GM19240 (cell line): Measurements from ENCODE around the gene LRRC49.
A peak's percentile ranks its signal among the peaks of the same experiment; 100 is the strongest.
"Not testable (repeated sequence)": the region's sequence is repeated elsewhere in the genome, so short reads cannot be mapped to it uniquely, and the experiment has no call there.

Source experiments
- DNase-seq: peaks from one replicate; pipeline ENCODE4 v3.0.0; 2011; ENCODE audit warnings: low spot score; ENCODE audit not compliant: insufficient read length

The LRRC49 gene

DNA sequence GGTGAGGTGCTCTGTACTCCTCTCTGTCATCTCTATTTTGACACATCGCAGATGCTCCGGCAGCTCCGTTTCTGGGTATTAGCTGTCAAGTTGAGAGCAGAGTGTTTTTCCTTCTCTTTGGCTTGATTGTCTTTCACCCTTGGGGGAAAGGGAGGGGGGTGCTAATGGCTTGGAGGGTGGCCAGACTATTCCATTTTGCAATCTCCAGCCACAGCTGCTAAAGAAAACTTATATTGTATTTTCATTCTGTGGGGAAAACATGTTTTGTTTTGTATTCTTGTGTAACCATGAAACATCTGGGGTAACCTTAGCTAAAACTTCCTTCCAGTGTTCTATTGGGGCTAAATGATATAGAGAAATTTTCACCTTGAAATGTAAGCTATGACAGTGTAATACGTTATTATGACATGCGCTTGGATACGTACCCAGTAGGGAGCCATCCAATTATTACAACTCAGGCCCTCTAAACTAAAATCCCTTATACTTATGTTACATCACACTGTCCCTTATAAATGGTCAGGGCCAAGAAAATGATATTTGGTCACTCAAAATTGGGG, 24.6 kb upstream of the LRRC49 start:
- no peak for DNase-seq

DNA sequence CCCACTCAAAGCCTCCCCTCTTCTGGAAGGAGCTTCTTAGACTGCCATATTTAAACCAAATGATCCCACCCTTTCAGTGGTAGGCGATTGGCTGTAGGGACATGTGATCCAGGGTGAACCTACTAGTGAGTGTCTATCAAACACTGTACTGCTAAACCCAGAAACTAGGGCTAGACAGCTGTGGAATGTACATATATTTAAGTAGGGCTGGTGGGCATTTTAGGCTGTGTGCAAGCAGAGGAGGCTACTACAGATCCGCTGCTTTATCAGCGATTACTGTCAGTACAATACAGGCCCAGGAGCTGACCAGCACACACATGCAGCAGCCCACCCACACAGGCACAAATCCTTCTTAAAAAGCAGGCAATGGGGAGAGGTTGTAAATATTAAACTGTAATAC, 23.3 kb upstream of the LRRC49 start:
- DNase-seq: no peak

DNA sequence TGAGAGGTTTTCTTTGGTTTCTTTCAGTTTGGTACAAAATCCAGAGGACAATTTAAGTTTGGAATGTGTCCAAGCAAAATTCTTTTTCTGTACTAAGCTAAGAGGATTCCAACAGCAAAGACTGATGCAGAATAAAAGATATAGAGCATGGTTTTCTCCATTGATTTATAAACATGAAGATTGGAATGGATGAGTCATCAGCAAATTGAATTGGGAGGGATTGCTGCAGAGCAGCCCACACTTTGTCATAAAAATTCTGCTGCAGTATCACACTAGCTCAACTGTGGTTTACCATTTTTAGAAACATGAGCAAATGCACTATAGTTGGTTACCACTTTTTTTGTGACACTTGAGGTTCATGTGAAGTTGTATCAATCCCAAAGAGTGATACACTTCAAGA, 22.6 kb upstream of the LRRC49 start:
- no peak for DNase-seq

DNA sequence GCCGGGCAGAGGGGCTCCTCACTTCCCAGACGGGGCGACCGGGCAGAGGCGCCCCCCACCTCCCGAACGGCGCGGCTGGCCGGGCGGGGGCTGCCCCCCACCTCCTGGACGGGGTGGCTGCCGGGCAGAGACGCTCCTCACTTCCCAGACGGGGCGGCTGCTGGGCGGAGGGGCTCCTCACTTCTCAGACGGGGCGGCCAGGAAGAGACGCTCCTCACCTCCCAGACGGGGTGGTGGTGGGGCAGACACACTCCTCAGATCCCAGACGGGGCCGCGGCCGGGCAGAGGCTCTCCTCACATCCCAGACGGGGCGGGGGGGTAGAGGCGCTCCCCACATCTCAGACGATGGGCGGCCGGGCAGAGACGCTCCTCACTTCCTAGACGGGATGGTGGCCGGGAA, 21.1 kb upstream of the LRRC49 start:
- DNase-seq: not testable (repeated sequence)

DNA sequence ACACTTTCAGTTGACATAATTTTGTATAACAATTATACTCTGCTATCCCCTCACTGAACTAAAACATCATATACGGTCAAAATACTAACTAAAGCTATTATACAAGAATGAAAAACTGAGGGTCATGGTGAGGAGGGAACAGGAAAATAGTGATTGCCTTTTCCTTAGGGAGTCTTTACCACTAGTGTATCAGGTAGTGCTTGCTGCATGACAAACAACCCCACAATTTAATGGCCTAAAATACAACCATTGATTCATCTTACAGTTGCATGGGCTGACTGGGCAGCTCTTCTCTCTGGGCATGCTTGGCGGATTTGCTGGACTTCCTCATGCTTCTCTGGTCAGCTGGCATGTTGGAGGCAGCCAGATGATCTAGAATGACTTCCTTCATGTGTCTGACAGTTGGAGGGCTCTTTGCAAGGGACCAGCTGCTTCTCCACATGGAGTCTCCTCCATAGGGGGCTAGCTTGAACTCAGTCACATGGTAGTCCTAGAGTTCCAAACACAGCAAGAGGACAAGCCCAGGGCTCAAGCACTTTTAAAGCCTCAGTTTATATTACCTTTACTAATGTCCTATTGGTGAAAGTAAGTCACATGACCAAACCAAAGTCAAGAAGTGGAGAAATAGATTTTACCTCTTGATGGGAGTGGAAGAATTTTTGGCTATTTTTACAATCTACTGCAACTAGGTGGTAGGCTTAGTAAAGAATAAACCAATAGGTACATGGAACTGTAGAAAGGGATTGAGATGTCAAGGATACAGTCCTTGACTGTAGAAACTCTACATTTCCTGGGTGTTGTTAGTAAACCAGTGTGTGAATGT, 19.2 kb upstream of the LRRC49 start:
- DNase-seq: no peak

DNA sequence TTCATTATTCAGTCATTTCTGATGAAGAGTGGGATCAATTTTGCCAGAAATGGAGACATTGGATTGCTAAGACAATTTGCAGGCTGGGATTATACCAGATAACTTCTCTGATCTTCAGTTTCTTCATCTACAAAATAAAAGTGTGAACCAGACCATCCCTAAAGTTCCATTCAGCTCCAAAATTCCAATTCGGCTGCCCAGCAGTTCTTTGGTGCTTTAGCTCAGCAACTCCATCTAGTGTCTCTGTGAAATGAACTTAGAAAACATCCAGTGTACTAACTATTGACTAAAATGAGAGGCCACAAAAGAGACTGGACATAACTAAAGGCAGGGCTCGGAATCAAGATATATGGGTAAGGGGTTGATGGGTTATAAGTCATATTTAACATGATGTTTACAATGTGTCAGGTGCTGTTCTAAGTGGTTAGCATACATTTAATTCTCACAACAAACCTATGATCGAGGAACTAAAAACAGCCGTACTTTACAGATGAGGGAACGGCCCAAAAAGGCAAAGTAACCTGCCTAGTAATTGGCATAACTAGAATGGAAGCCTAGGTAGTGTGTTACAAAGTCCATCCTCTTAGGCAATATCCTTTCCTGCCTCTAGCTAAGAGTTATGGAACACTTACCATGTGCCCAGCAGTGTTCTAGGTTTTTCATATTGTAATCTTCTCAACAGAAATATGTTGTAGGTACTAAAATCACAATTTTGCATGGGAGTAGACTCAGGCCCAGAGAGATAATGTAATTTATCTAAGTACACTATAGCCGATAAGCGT, 17.4 kb upstream of the LRRC49 start:
- no peak for DNase-seq

DNA sequence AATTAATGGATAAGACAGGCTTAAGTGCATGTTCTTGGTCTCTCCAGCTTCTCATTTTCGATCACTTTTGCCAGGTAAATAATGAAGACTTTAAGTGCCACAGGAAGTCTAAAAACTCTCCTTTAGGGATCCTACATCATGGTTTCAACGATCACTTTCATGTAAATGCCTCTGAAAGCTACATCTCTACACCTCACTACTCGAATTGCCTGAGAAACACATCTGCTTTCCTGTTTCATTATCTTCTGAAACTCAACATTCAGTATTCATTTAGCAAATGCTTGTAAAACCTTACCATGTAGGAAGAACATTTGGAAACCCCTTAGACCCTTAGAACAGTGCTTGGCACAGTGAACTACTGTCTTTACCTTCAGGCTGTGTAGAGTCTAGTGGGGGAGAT, 16.6 kb upstream of the LRRC49 start:
- no peak for DNase-seq

DNA sequence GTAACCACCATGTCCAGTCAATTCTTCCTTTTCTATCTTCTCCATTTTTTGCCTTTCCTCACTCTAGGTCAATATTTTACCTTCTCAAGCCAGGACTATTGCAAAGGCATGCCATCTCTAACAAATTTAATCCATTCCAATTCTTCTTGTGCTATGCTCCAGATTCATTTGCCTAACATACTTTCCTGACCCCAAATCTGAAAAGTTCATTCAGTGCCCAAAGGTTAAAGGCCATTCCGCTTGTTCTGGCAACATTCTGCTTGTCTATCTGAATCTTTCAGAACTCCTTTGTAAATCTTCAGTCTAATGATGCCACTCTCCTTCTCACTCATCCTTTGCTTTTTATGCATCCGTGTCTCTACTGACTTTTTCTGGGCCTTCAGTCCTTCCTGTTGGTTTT, 15.9 kb upstream of the LRRC49 start:
- no peak for DNase-seq

DNA sequence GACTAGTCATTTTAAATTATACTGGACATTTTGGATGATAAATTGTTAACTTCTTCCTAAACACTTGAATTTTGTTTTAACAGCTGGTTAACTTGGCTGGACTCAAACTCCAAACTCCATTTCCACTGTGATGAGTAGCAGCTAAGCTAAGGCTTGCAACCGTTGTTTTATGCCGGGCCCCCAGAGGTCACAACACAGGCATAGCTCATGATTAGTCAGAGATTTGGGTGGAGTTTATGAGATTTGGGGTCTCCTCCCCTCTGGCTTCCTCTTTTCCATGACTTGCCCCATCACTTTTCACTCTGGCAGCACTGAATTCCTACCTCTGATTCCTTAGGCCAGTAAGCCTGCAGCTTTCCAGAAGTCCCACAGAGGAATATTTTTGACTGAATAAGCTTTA, 13.2 kb upstream of the LRRC49 start:
- no peak for DNase-seq

DNA sequence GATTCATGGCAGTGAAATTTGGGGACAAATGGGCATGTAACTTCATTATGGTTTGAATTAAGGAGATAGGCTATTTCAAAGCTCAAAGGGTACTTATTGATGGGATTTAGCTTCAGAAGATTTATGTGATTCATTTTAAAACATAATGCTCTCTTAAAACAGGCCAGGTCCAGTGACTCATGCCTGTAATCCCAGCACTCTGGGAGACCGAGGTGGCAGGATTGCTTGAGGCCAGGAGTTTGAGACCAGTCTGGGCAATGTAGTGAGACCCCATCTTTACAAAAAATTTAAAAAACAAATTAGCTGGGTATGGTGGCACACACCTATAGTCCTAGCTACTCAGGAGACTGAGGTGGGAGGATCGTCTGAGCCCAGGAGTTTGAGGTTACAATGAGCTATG, 11.8 kb upstream of the LRRC49 start:
- no peak for DNase-seq

DNA sequence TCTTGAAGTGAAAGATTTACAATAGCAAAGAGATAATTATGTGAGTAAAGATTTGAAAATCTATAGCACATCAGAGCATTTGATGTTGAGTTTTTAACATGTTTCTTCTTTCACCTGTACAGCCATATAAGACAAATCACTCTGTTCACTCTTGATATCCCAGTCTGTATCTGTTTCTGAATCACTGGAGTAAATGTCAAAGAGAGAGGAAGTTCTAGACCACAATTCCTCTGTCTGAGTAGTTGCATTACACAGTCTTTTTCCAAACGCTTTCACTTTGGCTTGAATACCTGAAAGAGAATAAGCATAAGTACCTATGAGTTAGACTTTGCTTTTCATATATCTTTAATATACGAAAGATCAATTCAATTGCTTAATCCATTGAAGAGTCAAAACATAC, 10.3 kb upstream of the LRRC49 start:
- no peak for DNase-seq

DNA sequence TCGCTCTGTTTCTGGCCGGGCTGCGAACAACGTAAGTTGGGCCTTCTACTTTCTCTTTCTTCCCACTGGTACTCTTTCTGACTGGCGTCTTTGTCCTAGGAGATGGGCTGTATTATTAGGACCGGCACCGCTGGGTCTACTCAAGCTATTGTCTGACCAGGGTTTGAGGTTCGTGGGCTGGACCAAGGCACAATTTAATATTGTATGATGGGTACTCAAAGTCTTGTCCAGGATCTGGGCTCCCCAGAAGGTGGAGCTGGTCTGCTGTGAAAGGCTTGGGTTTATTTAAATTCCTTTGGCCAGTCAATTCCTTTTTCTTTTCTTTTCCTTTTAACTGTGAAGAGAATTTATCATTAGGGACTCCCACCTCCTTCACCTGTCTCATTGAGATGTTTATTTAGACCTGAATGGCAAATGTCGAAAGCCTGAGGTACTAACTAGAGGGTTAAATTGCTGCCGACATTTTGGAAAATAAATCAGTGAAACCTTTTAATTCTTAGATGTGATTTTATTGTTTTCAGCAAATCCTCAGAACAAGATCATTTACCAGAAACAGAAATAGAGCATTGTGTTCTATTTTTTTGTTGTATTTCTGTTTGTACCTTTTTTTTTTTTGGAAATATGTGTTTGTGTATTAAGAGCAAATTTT, 410 bp downstream of the LRRC49 start:
- DNase-seq: no peak

DNA sequence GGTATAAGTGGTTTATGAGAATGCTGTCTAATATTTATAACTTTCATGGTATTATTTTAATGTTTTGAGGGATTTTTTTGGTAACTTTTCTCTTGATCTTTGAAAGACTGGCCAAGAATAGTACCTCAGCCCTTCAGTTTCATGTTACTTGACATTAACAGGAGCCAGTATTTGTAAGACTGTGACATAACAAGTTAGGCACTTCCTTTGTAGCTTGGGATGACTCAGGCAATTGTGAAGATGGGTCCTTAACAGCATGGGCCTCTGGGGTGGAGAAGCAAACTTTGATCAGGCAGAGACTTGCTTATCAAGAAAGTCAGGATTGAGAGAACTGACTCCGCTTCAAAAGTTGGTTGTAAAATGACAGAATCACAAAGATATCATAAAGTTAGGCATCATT, 9.5 kb downstream of the LRRC49 start:
- DNase-seq: no peak

DNA sequence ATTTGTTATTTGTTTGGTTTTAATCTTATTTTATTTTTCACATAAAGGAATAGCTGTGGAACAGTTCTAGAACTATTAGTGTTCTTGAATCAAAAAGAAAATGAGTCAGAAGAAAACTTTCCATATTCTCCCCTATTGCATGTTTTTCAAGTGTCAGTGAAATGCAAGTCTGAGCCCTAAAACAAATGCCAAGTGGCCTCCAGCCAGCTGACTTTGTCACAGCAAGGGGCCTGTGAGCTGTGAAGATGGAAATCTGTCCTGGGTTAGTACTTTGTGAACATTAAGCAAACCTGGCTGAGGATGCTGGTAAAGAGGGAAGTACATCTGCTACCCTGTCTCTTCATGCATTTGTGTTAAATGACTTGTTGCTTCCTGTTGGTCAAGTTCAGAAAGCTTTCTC, 14.2 kb downstream of the LRRC49 start:
- no peak for DNase-seq

DNA sequence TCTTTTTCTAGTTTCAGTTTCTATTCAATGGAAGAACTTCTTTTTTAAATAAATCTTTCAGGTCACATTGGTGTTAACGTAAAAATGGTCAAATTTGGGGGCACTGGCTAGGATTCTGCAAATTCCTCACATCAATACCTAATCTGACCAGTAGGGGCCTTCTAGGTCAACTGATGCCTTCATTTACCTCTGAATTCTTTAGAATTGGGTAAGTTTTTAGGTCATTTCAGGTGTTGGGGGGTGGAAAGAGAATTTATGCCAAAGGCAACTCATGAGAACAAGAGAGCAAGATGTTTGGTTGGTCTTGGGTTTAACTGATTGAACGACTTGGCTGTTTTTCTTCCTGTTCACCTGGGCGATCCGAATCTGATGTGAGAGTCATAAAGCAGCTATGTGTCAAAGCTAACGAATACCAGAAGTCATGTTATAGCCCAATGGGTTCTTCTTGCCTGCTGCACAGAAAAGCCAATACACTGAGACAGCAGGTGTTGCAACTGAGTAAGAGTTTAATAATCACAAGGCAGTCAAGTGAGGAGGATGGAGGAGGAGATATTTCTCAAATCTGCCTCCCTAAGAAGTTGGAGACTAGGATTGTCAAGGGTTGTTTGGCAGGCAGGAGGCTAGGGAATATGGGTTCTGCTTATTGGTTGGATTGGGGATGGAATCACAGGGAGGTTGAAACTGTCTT, 15.3 kb downstream of the LRRC49 start:
- no peak for DNase-seq

DNA sequence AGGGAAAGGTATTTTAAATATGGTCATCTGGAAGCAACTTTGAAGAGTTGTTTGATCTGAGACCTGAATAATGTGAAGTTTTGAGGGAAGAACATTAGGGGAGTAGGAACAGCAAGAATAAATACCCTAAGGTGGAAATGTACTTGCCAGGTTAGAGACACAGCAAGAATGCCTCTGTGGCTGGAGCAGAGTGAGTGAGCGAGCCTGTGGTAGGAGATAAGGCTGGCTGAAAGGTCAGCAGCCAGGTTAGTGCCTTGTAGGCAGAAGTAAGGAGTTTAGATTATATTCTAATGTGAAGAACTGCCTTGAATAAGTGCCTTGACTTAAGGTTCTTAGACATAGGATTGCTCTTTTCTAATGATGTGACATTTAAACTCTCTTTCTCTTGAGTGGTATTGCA, 18.3 kb downstream of the LRRC49 start:
- DNase-seq: no peak

DNA sequence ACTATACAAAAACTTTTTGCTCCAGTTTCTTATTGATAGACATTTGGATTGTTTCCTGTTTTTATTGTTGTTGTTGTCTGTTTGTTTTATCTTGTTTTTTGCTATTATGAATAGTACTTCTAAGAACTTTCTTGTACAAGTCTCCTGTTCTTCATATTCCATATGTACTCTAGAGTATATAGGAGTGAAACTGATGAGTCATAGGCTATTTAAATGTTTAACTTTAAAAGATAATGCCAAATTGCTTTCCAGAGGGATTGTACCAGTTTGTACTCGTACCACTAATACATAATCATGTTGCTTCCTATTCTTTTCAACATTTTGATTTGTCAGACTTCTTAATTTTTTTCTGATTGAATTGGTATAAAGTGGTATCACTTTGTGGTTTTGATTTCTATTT, 19.6 kb downstream of the LRRC49 start:
- no peak for DNase-seq

DNA sequence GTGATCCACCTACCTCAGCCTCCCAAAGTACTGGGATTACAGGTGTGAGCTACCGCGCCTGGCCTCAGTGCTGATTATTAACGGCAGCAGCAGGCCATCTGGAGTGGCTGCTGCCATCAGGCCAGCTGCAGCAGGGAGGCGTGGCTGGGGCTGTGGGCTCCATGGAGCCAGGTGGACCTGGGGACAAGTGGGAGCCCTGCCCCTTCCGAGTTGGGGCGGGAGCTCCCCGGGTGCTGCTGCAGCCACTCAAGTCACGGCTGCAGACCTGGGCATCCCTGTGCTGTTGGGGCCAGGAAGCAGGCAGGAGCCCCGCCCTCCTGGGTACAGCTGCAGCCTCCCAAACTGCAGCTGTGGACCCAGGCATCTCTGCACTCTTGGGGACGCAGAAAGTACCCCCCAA, 23.9 kb downstream of the LRRC49 start:
- no peak for DNase-seq

DNA sequence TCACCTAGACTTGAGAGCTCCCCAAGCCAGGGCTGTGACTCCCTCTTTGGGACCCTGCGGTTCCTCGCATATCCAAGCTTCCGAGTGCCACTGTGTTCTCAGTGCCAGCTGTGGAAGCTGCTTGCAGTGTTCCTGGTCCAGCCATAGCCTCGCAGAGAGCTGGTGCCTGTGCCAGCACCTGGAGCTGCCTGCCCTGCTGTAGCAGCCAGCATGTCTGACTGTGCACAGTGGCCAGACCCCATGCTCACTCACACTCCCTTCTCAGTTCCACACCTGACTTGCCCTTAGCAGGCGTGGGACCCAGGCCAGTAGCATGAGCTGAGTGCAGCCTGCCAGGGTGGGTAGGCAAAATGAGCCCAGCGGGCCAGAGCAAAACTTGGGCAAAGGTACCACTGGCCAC, 25.3 kb downstream of the LRRC49 start:
- no peak for DNase-seq

DNA sequence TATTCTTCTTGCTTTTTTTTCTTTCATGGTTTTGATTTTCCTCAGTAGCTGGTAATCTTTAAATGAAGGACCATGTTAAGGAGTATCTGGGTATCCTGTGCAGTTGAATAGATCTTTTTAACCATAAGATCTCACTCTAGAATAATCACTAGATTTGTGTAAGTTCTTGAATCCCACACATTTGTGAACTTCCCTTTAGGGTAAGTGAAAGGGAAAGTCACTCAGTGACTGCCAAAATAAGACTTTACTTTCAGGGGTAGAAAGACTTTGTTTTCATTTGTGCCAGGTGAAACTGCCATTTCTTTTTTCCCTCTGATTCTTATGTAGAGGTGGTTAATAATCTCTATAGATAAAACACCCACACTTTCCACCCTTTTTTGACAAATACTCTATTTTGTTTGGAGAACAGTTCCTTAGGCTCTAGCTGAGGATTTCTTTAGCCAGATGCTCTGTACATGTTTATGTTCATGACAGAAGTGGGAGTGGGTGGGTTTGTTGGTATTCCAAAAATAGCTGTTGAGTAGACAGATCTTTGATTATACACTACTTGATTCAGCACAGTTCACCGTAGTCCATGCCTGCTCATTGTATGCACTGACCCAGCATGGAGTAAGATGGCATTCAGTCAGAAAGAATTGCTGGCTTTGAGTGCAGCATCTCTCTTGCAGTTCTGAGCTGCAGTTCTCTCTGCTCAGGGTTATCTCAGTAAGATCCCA, 28.5 kb downstream of the LRRC49 start:
- DNase-seq: peak; percentile 2

DNA sequence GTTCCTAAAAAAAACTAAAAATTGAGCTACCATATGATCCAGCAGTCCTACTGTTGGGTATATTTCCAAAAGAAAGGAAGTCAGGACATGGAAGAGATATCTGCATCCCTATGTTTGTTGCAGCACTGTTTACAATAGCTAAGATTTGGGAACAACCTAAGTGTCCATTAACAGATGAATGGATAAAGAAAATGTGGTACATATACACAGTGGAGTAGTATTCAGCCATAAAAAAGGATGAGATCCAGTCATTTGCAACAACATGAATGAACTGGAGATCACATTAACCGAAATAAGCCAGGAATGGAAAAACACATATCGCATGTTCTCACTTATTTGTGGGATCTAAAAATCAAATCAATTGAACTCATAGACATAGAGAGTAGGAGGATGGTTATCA, 29.5 kb downstream of the LRRC49 start:
- DNase-seq: no peak
